HEK293 (cell line): ENCODE data around the gene ZNF608.

Experiments
- CTCF ChIA-PET: fragments of 350-600 bp; formaldehyde crosslinking; extraction: SDS; loops from one replicate; lab custom pipeline; 2021; ENCODE audit warnings: antibody characterized with exemption; lab: Yijun Ruan, JAX
- POLR2A ChIA-PET: fragments of 300-600 bp; formaldehyde crosslinking; extraction: SDS; loops from one replicate; lab custom pipeline; 2020; ENCODE audit warnings: antibody characterized with exemption, inconsistent platforms; lab: Yijun Ruan, JAX
- H3K27ac ChIP-seq: fragments of 200-500 bp; sonication (Bioruptor generic); 2 replicates; pipeline ENCODE4 v1.5.1; 2014; ENCODE audit warnings: low read depth, low read length, control low read depth, inconsistent platforms; ENCODE audit errors: extremely low read depth
- H3K36me3 ChIP-seq, 2 experiments: fragments of 200-500 bp in 1 of 2; sonication (Bioruptor generic) in 1 of 2; 1 replicate in 1 of 2; 2 replicates in 1 of 2; pipeline ENCODE4 v1.5.1; 2014 to 2017; ENCODE audit warnings: inconsistent platforms in 2 of 2, low read length in 2 of 2; ENCODE audit not compliant: control insufficient read depth in 2 of 2, insufficient read depth in 1 of 2
- H3K4me1 ChIP-seq: fragments of 200-500 bp; sonication (Bioruptor generic); 2 replicates; pipeline ENCODE4 v1.5.1; 2014; ENCODE audit warnings: mild to moderate bottlenecking, low read length, inconsistent platforms; ENCODE audit not compliant: control insufficient read depth, insufficient read depth
- H3K4me3 ChIP-seq: 2 replicates; pipeline ENCODE4 v1.5.1; 2011; ENCODE audit warnings: low read depth, mild to moderate bottlenecking, control low read depth, low read length, moderate library complexity
- H3K9me3 ChIP-seq: fragments of 200-500 bp; sonication (Bioruptor generic); 2 replicates; pipeline ENCODE4 v1.5.1; 2014; ENCODE audit warnings: low read depth, low read length, inconsistent platforms; ENCODE audit not compliant: control insufficient read depth, insufficient read depth
- BCL11A ChIP-seq: fragments of 450-650 bp; formaldehyde crosslinking; IDR thresholded peaks from 2 replicates; pipeline ENCODE4 v1.5.1; 2016; ENCODE audit warnings: low read depth, missing biosample characterization, missing genetic modification characterization
- FEZF1 ChIP-seq: fragments of 450-650 bp; formaldehyde crosslinking; IDR thresholded peaks from 2 replicates; pipeline ENCODE4 v1.5.1; 2016; ENCODE audit warnings: missing biosample characterization, missing genetic modification characterization
- SCRT1 ChIP-seq: fragments of 450-650 bp; formaldehyde crosslinking; IDR thresholded peaks from 2 replicates; pipeline ENCODE4 v1.5.1; 2016; ENCODE audit warnings: missing biosample characterization, missing genetic modification characterization, borderline replicate concordance
- SCRT2 ChIP-seq: fragments of 450-650 bp; formaldehyde crosslinking; IDR thresholded peaks from 2 replicates; pipeline ENCODE4 v1.5.1; 2016; ENCODE audit warnings: missing biosample characterization, missing genetic modification characterization
- ZNF140 ChIP-seq: fragments of 450-650 bp; formaldehyde crosslinking; IDR thresholded peaks from 2 replicates; pipeline ENCODE4 v1.5.1; 2016; ENCODE audit warnings: missing biosample characterization, missing genetic modification characterization
- ZNF223 ChIP-seq: fragments of 450-650 bp; formaldehyde crosslinking; IDR thresholded peaks from 2 replicates; pipeline ENCODE4 v1.5.1; 2016; ENCODE audit warnings: missing biosample characterization, missing genetic modification characterization
- ZNF23 ChIP-seq: fragments of 450-650 bp; formaldehyde crosslinking; IDR thresholded peaks from 2 replicates; pipeline ENCODE4 v1.5.1; 2016; ENCODE audit warnings: missing biosample characterization, missing genetic modification characterization, borderline replicate concordance
- ZNF274 ChIP-seq, 2 experiments: fragments of 200-500 bp in 1 of 2; fragments of 450-650 bp in 1 of 2; sonication (Bioruptor generic) in 1 of 2; formaldehyde crosslinking in 1 of 2; IDR thresholded peaks; 2 replicates each; pipeline versions ENCODE4 v1.5.1 to v1.6.1; 2014 to 2016; ENCODE audit warnings: borderline replicate concordance in 1 of 2, inconsistent platforms in 1 of 2, low read length in 1 of 2, missing biosample characterization in 1 of 2, missing genetic modification characterization in 1 of 2
- ZNF391 ChIP-seq: fragments of 450-650 bp; formaldehyde crosslinking; IDR thresholded peaks from 2 replicates; pipeline ENCODE4 v1.5.1; 2016; ENCODE audit warnings: low read depth, missing biosample characterization, missing genetic modification characterization, borderline replicate concordance
- ZNF558 ChIP-seq: fragments of 450-650 bp; formaldehyde crosslinking; IDR thresholded peaks from 2 replicates; pipeline ENCODE4 v1.5.1; 2016; ENCODE audit warnings: missing biosample characterization, missing genetic modification characterization
- ZNF629 ChIP-seq: fragments of 450-650 bp; formaldehyde crosslinking; IDR thresholded peaks from 2 replicates; pipeline ENCODE4 v1.5.1; 2017; ENCODE audit warnings: missing biosample characterization, missing genetic modification characterization
- ZNF677 ChIP-seq: fragments of 450-650 bp; IDR thresholded peaks from 2 replicates; pipeline ENCODE4 v1.5.0; 2018; ENCODE audit warnings: missing biosample characterization, mild to moderate bottlenecking, missing genetic modification characterization, moderate library complexity
- ZNF777 ChIP-seq: fragments of 450-650 bp; formaldehyde crosslinking; IDR thresholded peaks from 2 replicates; pipeline ENCODE4 v1.5.1; 2017; ENCODE audit warnings: missing biosample characterization, missing genetic modification characterization, borderline replicate concordance
- ZSCAN23 ChIP-seq: fragments of 450-650 bp; formaldehyde crosslinking; IDR thresholded peaks from 2 replicates; pipeline ENCODE4 v1.5.1; 2016; ENCODE audit warnings: missing biosample characterization, missing genetic modification characterization
- ZSCAN30 ChIP-seq: fragments of 450-650 bp; IDR thresholded peaks from 2 replicates; pipeline ENCODE4 v1.5.1; 2018; ENCODE audit warnings: missing biosample characterization, mild to moderate bottlenecking, missing genetic modification characterization, moderate library complexity
- TF ChIP-seq, protein P1 (sequence below): fragments of 450-650 bp; formaldehyde crosslinking; IDR thresholded peaks from 2 replicates; pipeline ENCODE4 v1.5.1; 2016; ENCODE audit warnings: missing biosample characterization, missing genetic modification characterization
- TF ChIP-seq, protein P2 (sequence below): fragments of 450-650 bp; formaldehyde crosslinking; IDR thresholded peaks from 2 replicates; pipeline ENCODE4 v1.5.1; 2017; ENCODE audit warnings: missing biosample characterization, missing genetic modification characterization
- TF ChIP-seq, protein P3 (sequence below): fragments of 450-650 bp; formaldehyde crosslinking; IDR thresholded peaks from 2 replicates; pipeline ENCODE4 v1.5.1; 2016; ENCODE audit warnings: missing biosample characterization, missing genetic modification characterization
- TF ChIP-seq, protein P4 (sequence below): fragments of 450-650 bp; formaldehyde crosslinking; IDR thresholded peaks from 2 replicates; pipeline ENCODE4 v1.5.1; 2016; ENCODE audit warnings: missing biosample characterization, missing genetic modification characterization

Gene ZNF608

DNA sequence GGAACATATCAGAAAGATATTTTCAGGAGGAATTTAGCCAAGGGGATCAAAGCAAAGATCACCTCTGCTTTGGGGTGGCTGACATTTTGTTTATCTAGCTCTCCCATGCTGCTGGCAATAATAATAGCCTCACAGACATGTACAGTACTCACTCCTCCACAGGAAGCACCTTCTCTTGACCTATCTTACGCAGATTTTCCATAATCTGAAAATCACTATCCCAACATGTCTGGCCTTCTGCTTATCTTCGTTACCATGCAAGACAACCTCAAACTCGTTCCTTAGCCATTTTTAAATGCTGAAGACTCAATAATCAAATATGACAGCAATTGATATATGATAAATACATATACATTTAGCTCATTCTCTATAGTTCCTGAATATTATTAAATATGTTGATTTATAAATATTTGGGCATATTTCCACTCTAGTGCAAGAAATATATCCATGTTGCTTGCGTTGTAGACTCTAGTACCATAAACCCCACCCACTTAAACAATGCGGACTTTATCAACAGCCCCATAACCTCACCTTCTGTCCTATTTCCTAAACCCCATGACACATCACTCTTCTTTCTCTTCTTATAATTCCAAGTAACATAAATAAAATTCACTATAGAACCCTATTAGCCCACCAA lies 18.0 kb downstream of the ZNF608 start (continued):
- TF ChIP-seq, protein P1, sequence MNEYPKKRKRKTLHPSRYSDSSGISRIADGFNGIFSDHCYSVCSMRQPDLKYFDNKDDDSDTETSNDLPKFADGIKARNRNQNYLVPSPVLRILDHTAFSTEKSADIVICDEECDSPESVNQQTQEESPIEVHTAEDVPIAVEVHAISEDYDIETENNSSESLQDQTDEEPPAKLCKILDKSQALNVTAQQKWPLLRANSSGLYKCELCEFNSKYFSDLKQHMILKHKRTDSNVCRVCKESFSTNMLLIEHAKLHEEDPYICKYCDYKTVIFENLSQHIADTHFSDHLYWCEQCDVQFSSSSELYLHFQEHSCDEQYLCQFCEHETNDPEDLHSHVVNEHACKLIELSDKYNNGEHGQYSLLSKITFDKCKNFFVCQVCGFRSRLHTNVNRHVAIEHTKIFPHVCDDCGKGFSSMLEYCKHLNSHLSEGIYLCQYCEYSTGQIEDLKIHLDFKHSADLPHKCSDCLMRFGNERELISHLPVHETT (tag by site-specific recombination): no peak

DNA sequence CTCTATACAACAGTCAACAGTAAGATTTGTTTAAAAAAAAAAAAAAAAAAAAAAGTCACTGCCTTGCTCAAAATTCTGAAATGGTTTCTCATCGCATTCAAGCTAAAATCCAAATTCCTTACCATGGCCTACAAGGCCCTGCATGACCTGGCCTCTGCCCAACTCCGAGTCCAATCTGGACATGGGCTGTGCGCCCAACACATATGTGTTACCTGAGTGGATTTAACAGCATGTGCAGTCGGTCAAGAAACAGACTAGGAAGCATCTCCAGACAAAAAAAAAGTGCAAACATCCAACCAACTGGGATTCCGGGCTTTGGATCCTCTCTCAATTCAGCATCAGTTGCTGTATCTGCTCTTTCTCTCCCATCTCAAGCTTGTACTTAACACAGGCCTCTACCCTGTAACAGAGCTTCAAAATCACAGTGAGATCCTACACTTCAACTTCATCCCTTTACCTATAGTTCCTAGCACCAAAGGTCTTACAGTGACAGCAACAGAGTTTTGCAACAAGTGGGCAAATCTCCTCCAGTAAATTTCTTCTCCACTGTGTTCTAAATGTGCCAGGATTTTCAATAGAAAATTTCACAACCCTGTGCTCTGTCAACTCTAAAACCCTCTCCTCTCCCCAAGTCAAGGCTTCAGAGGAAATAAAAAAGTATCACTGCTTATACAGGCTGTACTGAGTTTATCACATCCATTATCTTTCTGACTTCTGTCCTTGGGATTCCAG lies 19.6 kb downstream of the ZNF608 start:
- Histone ChIP-seq H3K4me1 (peaks cover 37% of the 10 kb centered on the region), H3K27ac (no peak overlapping the region), H3K9me3 (no peaks in the 10 kb centered on the region)
- CTCF ChIA-PET: no interaction called here
- POLR2A ChIA-PET: no interaction called here
- peak; percentile 76 for TF ChIP-seq SCRT1
- TF ChIP-seq, protein P2, sequence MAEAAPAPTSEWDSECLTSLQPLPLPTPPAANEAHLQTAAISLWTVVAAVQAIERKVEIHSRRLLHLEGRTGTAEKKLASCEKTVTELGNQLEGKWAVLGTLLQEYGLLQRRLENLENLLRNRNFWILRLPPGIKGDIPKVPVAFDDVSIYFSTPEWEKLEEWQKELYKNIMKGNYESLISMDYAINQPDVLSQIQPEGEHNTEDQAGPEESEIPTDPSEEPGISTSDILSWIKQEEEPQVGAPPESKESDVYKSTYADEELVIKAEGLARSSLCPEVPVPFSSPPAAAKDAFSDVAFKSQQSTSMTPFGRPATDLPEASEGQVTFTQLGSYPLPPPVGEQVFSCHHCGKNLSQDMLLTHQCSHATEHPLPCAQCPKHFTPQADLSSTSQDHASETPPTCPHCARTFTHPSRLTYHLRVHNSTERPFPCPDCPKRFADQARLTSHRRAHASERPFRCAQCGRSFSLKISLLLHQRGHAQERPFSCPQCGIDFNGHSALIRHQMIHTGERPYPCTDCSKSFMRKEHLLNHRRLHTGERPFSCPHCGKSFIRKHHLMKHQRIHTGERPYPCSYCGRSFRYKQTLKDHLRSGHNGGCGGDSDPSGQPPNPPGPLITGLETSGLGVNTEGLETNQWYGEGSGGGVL (tag by site-specific recombination): no peak
- peak; percentile 94 for TF ChIP-seq SCRT2 (tag by site-specific recombination)
- TF ChIP-seq ZNF23 (tag by site-specific recombination): no peak
- no peak for TF ChIP-seq ZSCAN30 (tag by site-specific recombination)
- TF ChIP-seq, protein P3, sequence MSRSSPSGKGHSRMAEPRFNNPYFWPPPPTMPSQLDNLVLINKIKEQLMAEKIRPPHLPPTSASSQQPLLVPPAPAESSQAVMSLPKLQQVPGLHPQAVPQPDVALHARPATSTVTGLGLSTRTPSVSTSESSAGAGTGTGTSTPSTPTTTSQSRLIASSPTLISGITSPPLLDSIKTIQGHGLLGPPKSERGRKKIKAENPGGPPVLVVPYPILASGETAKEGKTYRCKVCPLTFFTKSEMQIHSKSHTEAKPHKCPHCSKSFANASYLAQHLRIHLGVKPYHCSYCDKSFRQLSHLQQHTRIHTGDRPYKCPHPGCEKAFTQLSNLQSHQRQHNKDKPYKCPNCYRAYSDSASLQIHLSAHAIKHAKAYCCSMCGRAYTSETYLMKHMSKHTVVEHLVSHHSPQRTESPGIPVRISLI: peak; percentile 86
- TF ChIP-seq, all 188 proteins: peak for 3
- H3K36me3 ChIP-seq: no peaks in the 10 kb centered on the region; a peak in 1 of 3 replicates
- no peak overlapping the region for H3K4me3 ChIP-seq

DNA sequence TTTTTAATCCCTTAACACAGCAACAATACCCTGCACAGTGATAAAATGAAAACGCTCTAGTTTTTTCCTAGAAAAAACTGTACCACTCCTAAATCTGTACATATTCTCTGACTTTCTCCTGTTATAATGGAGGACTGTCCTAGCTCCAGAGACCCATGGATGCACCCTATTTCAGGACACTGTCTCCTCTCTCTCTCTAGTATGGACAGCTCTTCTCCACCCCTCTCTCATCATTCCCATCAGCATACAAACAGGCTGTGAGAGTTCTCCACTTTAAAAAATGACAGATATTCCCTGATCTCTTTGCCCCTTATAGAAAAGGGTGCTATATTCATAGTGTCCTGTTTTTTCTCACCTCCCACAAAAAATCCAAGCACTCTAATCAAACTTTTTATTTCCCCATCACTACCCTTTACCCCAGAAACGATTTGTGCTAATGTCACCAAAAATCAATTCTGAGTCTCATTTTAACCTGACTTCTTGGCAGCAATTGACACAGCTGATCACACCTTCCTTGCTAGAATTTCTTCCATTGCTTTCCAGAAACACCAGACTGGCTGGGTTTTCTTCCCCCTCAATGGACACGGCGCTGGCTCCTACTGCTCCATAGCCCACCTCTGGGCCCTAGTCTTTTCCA lies 20.7 kb downstream of the ZNF608 start:
- H3K9me3 ChIP-seq: no peaks in the 10 kb centered on the region
- no peak overlapping the region for H3K4me3 ChIP-seq
- TF ChIP-seq ZNF677 (tag by site-specific recombination) (no peak), ZNF558 (tag by site-specific recombination) (0 out of 2 replicates have a peak, but pooled peaks have one; percentile 11), ZNF777 (tag by site-specific recombination) (no peak), FEZF1 (no peak), BCL11A (tag by site-specific recombination) (no peak), ZNF629 (no peak), ZNF274 (IDR thresholded peaks at IDR 0.05; ENCODE audit: low read length) (no peak), ZNF274 (tag by site-specific recombination; IDR thresholded peaks at IDR 0.05; ENCODE audit: borderline replicate concordance) (no peak), ZNF140 (no peak), ZSCAN23 (tag by site-specific recombination) (no peak), ZNF223 (tag by site-specific recombination) (no peak), ZNF391 (tag by site-specific recombination) (no peak)
- TF ChIP-seq, protein P4, sequence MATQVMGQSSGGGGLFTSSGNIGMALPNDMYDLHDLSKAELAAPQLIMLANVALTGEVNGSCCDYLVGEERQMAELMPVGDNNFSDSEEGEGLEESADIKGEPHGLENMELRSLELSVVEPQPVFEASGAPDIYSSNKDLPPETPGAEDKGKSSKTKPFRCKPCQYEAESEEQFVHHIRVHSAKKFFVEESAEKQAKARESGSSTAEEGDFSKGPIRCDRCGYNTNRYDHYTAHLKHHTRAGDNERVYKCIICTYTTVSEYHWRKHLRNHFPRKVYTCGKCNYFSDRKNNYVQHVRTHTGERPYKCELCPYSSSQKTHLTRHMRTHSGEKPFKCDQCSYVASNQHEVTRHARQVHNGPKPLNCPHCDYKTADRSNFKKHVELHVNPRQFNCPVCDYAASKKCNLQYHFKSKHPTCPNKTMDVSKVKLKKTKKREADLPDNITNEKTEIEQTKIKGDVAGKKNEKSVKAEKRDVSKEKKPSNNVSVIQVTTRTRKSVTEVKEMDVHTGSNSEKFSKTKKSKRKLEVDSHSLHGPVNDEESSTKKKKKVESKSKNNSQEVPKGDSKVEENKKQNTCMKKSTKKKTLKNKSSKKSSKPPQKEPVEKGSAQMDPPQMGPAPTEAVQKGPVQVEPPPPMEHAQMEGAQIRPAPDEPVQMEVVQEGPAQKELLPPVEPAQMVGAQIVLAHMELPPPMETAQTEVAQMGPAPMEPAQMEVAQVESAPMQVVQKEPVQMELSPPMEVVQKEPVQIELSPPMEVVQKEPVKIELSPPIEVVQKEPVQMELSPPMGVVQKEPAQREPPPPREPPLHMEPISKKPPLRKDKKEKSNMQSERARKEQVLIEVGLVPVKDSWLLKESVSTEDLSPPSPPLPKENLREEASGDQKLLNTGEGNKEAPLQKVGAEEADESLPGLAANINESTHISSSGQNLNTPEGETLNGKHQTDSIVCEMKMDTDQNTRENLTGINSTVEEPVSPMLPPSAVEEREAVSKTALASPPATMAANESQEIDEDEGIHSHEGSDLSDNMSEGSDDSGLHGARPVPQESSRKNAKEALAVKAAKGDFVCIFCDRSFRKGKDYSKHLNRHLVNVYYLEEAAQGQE (tag by site-specific recombination): 0 out of 2 replicates have a peak, but pooled peaks have one; percentile 22
- H3K36me3 ChIP-seq: no peaks in the 10 kb centered on the region; a peak in 1 of 3 replicates
- peaks cover 40% of the 10 kb centered on the region for H3K4me1 ChIP-seq
- no peak overlapping the region for H3K27ac ChIP-seq
- CTCF ChIA-PET: interaction anchor here (0.7 to 1.2 kb wide), 2 partner anchors 11 to 28 kb away, joined by 3 to 6 read pairs; no protein-coding TSS in a partner anchor
- POLR2A ChIA-PET: interaction anchor here (0.6 kb wide), 1 partner anchor 21 kb away, joined by 3 read pairs; no protein-coding TSS in a partner anchor
